Neural cell (in vitro differentiated cells): ENCODE measurements around the gene ENHO.

Experiments used
- TAF1 ChIP-seq: IDR thresholded peaks from 2 replicates; pipeline ENCODE4 v1.6.1; 2012; ENCODE audit warnings: low read depth
- TF ChIP-seq, protein P1 (sequence below): fragments of 450-650 bp; IDR thresholded peaks from 2 replicates; pipeline ENCODE4 v1.5.1; 2014; ENCODE audit warnings: antibody characterized with exemption, mild to moderate bottlenecking, moderate library complexity; ENCODE audit not compliant: poor library complexity, severe bottlenecking

DNA sequence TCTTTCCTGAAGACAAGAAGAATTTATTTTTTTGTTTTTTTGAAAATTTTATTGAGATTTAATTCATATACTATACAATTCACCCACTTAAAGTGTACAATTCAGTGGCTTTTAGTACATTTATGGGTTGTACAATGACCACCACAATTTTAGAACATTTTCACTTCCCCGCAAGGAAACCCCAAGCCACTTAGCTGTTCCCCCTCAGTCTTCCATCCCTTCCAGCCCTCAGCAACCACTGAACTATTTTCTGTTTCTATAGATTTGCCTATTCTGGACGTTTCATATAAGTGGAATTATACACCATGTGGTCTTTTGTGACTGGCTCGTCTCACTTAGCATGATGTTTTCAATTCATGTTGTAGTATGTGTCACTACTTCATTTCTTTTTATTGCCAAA is 36.2 kb downstream of the ENHO start:
- TF ChIP-seq, protein P1, sequence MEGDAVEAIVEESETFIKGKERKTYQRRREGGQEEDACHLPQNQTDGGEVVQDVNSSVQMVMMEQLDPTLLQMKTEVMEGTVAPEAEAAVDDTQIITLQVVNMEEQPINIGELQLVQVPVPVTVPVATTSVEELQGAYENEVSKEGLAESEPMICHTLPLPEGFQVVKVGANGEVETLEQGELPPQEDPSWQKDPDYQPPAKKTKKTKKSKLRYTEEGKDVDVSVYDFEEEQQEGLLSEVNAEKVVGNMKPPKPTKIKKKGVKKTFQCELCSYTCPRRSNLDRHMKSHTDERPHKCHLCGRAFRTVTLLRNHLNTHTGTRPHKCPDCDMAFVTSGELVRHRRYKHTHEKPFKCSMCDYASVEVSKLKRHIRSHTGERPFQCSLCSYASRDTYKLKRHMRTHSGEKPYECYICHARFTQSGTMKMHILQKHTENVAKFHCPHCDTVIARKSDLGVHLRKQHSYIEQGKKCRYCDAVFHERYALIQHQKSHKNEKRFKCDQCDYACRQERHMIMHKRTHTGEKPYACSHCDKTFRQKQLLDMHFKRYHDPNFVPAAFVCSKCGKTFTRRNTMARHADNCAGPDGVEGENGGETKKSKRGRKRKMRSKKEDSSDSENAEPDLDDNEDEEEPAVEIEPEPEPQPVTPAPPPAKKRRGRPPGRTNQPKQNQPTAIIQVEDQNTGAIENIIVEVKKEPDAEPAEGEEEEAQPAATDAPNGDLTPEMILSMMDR = no peak
- TF ChIP-seq TAF1 = no peak
